ENCODE results near the gene MICAL1.
A peak's percentile ranks its signal among the peaks of the same experiment; 100 is the strongest.

Gene MICAL1

DNA sequence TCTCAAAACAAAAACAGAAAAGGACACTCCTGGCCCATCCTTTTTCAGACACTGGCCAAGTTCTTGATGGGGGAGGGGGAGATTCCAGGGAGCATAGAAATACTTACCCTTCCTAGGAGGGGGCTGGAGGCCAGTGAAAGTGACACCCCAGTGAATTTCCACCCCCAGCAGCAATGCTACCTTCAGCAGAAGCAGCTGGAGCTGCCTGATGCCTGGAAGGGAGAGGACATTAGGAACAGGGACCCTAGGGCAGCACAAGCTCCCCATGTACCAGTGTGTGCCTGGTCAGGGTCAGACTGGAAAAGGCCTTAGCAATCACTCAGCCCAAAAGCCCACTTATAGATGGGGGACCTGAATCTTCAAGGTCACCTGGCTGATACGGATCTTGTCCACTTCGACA is 2.4 kb downstream of the MICAL1 start:
- no peak for DNase-seq

DNA sequence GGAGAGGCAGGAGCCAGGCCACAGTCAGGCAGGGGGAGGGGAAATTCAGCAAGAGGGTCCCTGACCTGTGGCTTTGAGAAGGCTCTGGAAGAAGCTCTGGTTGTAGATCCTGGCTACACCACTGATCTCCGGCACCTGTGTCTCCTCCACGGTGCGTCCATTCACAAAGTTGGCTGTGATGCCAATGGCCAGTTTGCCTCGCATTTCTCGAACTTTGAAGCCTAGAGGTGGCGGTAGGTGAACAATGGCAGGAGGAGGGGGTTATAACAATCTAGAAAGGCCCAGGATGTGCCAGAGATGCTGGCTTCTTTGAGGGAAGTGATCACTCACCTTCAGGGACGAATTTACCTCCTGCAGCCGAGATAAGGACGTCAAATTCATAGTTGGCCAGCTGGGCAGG is 3.4 kb downstream of the MICAL1 start:
- DNase-seq, result no peak

DNA sequence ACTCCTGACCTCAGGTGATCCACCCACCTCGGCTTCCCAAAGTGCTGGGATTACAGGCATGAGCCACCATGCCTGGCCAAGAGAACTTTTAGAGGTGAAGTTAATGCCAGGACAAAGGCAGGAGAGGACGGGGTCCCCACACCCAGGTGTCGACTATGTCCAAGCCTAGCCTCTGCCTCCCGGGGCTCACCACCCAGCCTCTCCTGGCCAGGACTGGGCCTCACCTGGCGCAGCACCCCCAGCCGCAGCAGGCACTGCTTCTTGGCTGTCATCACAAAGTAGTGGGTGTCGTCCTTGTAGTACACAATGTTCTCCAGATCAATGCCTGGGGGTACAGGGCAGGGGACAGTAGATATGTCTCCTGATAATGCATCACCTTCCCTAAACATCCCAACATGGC is 4.2 kb downstream of the MICAL1 start:
- DNase-seq, result no peak

DNA sequence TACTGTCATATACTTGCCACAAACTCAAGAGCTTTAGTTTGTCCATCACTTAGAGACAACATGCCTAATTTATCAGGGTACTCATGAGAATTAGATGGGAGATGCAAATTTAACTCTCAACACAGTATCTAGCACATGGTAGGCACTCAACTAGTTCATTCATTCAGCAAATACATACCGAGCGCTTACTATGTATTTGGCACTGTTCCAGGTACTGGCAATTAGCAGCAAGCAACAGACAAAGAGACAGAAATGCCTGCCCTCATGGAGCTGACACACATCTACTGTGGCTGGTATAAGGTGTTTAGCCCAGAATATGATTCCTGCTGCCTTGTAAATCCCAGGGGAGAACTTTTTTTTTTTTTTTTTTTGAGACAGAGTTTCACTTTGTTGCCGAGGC is 4.8 kb downstream of the MICAL1 start:
- no peak for DNase-seq

DNA sequence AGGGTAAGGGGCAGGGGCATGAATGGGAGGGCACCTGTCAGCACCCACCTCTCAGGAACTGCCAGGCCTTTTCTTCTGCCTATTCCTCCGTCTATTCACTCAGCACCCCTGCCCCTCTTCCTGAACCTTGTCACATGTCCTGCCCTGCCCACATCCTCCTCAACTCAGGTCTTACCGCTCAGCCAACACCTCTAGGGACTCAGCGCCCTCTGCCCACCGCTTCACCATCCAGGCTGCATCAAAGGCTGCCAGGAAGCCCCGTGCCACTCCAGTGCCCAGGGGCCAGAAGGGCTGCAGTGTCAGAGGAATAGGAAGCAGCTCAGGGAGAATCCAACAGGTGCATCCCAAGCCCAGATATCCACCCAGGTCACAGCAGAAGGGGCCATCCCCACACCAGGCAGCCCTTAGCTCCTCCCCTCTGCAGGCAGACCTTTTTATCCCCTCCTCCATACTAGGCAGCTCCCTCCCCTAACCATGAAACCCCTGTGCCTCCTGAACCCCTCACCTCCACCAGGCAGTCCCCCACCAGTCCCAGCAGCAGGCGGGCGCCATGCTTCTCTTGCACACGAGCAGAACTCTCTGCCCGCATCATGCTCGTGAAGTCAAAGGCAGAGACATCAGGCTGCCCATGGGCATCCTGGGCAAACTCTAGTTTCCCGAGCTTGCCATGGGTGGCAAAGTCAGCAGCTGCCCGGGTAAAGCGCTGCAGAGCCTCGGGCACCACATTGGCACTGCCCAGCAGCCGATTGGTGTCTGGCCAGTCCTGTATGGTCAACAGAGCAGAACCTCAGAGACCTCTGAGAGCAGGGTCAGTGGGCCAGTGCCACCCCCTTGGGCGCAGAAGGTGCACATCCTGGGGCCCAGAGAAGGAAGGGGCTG is 5.5 kb downstream of the MICAL1 start:
- no peak for DNase-seq

DNA sequence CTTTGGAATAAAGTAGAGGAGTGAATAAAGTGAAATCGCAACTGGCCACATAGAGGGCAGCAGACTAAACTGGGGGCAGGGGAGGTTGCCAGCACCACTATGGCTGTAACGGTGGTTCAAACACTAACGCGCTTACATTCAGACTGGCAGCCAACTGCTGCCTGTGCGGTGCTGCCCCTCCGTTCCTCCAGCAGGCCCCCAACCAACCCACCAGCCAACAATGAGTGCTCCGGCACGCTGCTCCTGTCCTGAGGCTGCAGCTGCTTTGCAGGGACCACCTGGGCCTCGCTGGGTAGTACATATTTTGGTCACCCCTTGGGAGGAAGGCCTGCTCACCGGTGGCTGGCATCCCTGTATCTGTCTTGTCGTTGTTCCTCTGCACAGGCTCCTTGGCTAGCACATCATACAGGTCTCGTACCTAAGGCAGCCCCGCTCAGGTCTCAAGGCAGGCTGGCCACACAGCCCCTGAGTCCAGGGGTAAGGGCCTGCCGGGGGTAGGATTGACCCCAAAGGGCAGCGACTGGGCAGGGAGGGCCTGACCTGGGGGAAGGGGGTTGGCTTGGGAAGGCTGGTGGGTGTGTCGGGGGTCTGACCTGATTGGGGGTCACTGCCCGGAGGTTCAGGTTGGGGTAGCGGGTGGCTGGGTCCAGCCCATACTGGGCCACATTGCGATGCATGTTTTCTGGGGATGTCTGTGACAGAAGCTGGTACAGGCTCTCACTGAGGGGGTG is 6.3 kb downstream of the MICAL1 start:
- no peak for DNase-seq

DNA sequence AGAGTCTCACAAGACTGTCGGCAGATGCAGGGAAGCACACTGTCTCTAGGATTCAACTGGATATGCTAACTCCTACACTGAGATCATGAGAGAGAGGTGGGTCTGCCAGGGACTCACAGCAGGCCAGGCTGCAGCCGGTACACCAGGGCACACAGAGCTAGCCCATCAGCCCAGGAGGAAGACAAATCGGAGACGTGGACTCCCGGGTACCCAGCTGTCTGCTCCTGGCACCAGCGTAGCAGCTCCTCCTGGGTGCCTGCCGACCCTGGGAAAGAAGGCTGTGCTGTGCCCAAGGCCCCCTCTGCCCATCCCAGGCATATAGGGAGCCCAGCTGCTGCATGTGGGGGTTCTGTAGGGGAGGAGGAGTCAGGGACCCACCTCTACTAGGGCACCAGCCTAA is 7.0 kb downstream of the MICAL1 start:
- no peak for DNase-seq

DNA sequence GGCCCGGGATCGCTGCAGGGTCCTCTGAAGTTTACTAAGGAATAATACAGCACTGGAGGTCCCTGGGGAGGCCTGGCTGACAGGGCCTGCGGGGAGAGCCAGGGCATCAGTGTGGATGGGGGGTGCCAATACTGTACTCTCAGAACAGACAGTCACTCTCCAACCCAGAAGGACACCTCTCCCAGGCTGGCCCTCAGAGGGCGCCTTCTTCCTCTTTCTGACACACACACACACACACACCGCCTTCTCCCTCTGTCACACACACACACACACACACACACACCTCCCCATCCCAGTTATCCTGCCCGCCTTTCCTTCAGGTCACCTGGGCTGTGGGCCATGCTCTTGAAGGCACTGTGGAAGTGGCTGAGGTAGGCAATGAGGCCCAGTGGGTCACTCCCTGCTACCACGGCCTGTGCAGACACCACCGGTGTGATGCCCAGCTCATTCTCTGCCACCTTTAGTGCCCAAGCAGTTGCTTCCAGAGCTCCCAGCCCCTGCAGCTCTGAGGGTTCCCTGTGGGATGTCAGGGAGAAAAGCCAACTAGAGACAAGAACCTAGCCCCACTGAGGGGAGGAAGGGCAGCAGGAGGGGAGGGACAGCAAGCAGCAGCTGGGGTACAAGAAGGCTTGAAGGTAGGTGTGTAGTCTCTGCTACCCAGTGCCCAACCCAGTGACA is 7.6 kb downstream of the MICAL1 start:
- DNase-seq, result no peak

DNA sequence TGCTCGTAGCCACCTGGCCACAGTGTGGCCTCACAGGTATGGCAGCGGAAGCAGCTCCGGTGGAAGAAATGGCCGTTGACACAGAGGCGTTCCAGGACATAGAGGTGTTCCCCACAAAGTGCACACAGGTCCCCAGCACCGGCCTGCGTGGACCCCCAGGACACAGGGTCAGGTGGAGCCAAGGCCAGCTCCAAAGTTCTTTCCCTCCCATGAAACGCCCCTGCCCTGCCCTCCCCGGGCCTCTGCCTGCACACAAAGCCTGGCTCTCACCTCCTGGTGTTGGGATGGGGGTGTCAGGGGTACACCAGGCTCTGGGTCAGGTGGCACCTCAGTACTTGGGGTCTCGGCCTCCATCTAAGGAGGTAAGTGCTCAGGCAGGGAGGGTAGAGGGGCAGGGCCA is 8.5 kb downstream of the MICAL1 start:
- DNase-seq, result no peak

DNA sequence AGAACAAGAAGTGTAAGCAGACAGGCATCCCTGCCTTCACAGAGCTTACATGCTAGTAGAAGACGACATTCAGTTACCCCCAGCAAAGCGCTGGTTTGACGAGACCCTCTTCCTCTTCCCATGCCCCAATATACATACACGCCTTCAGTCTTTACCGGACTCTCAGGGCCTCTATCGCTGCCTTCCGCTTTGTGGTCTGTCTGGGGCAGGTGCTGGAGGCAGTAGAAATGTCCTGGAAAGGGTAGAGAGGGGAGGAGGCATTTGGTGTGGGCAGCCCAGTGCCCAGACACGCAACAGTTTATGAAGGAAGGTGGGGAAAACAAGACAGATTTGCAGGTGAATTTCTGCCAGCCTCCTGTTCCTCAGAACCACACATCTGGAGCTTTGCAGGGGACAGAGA is 9.0 kb downstream of the MICAL1 start:
- no peak for DNase-seq

DNA sequence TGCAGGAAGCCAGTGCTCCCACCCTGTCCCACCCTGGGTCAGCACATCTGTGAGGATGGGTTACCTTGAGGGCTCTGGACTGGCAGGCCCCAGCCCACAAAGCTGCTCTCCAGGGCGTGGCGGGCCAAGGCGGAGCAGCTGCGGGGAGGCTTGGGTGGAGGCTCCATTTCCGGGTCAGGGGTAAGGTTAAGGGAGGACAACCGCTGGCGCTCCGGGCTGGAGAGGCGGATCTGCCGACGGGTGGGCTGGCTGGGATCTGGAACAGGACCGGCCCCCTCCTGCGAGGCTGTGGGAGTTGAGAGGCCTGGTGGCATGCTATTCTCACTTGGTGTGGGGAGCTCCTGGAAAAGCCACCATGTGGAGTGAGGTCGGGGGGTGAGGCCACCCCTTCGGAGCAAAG is 9.5 kb downstream of the MICAL1 start:
- DNase-seq, result no peak

DNA sequence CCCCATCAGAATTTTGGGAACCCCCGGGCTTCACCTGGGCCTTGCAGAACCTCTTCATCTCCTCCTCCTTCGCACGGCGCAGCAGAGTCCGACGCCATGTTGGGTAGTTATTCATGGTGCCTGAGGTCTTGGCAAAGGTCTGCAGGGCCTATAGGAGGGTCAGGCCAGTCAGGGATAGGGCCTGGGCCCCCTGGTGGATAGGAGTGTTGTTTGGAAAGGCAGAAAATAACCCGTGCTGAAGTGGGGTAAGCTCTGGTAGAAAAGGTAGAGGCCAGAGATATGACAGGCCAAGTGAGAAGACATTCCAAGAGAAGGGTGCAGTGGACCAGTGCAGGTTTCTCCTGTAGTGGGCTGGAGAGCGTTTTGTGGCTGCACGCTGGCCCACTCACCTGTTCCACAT is 10.2 kb downstream of the MICAL1 start:
- no peak for DNase-seq

DNA sequence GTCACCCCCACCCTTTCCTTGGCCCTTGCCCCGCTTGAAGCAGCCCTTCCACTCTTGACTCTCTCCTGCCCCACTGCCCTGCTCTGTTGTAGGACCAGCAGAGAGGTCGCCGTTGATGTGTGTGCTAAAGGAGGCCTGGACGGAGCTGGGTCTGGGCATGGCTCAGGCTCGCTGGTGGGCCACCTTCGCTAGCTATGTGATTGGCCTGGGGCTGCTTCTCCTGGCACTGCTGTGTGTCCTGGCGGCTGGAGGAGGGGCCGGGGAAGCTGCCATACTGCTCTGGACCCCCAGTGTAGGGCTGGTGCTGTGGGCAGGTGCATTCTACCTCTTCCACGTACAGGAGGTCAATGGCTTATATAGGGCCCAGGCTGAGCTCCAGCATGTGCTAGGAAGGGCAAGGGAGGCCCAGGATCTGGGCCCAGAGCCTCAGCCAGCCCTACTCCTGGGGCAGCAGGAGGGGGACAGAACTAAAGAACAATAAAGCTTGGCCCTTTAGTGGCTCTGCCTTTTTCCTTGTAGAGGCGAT is 12.1 kb downstream of the MICAL1 start:
- no peak for DNase-seq

DNA sequence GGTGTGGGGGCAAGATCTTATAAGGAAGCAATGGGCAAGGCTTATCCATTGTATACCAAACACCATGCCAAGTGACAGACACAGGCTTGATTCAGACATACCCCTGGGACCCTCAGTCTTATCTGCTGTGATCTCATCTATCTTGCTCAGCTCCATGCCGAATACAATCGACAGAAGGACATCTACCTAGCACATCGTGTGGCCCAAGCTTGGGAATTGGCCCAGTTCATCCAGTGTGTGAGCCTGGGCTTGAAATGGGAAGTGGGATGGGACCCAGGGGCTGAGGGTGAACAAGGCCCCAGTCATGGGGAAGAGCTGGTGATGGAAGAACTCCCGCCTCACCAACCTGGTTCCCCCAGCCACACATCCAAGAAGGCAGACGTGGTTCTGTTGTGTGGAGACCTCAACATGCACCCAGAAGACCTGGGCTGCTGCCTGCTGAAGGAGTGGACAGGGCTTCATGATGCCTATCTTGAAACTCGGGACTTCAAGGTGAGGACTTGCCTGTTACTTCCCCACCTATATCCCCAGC is 13.1 kb downstream of the MICAL1 start:
- no peak for DNase-seq

DNA sequence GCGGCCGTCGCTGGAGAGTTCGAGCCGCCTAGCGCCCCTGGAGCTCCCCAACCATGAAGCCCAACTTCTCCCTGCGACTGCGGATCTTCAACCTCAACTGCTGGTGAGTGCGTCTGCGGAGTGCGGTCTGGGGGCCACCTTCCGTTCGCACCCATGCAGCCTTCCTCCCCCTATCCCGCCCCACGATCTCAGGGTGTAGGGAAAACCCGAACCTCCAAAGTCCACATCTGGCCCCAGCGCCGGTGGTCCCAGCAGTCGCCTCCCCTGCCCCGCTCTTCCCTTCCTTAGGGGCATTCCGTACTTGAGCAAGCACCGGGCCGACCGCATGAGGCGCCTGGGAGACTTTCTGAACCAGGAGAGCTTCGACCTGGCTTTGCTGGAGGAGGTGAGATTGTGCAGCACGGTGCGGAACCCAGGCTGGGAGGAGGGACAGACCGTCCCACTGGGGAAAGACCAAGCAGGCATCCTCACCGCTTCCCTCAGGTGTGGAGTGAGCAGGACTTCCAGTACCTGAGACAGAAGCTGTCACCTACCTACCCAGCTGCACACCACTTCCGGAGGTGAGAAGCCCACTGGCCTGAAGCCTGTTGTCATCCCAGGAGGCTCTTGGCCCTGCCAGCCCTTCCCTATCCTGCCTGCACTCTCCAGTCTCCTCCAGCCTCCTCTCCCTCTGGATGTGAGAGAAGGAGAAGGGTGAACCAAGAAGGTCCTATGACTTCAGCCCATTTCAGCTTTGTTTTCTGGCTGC is 14.3 kb downstream of the MICAL1 start:
- no peak for DNase-seq

DNA sequence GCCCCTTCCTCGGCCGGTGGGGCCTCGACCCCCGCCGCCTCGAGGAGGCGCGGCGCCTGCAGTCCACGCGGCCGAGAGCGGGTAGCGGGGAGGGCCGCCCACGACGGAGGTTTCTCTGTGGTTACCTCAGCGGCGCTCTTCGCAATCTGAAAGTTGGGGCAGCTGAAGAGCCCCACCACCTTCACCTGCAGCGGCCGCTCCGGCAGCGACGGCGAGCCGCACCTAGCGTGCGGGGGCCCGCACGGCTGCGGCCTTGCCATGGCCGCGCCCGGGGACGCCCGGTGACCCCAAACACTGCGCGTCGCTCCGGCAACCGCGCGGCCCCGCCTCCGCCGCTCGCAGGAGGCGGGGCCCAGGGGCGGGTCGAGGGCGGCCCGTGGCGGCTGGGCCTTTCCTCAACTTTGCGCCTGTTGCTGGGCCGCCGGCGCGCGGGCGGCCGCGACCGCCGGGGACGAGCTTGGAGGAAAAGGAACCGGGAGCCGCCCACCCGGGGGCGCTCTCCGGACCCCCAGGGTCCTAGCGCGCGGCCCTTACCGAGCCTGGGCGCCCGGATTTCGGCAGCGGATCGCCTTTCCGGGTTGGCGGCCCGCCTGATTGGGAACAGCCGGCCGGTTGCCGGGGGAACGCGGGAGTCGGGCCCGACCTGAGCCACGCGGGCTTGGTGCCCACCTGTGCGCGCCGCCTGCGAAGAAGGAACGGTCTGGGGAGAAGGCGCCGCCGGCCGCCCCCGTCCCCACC is 15.1 kb downstream of the MICAL1 start, which contains the start of the genes PPIL6 and SMPD2:
Gene PPIL6, minus strand, starts transcription at position 298 of the 738 bp plus-strand sequence. Its CDS starts 38 bp downstream, at position 260.
Gene SMPD2, plus strand, starts transcription at position 394 of the 738 bp plus-strand sequence. CDS start 398 bp downstream, outside the sequence.
- peak; percentile 93 for DNase-seq

DNA sequence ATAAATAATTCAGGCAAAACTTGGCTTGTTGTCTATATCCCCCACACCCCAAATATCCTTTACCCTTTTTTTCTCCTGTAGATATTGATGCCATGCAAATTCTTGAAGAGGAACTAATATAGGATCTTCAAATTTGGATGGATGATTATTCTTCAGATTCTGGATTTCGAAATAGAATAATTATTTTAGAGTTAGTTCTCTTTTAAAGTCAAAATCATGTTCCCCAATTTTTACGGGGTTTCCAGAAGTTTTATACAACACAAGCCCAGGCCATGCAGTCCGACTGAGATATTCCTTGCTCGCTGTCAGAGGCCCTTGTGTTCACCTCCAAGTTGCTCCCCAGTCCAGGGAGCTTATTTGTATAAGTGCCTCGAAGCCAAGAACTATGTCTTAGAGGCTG is 19.5 kb downstream of the MICAL1 start:
- no peak for DNase-seq

DNA sequence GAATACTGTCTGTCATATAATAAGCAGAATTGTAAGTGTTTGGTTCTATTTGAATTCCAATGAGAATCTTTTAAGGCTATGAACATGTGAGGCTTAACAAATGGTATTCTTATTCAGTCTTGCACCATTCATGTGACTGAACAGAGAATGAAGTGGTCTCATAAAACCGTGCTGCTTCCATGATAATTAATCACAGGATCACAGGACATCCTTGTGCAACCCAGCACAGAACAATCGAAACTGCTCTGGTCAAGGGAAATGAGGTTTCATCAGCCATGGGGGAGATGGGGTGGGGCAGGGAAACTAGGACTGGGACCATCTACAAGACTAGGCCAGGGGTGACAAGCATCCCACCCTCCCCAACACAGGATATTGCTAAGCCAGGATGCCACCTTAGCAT is 21.1 kb downstream of the MICAL1 start:
- no peak for DNase-seq

DNA sequence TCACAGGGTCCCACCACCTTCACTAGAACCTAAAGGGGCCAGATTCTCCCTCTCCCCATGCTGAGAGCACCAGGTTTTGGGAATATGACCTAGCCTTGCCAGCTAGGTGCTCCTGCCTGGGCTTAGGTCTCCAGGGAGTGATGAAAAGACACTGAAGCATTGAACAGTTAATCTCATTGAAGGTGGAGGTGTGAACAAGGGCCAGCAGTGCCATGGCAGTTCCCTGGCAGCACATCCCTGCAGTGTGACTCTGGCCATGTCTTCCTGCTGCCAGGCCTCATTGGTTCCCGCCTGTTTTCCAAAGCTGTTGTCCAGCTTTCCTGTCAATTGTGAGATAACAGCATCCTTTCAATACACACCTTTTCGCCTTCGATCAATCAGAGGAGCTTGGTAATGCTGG is 26.1 kb downstream of the MICAL1 start:
- no peak for DNase-seq

DNA sequence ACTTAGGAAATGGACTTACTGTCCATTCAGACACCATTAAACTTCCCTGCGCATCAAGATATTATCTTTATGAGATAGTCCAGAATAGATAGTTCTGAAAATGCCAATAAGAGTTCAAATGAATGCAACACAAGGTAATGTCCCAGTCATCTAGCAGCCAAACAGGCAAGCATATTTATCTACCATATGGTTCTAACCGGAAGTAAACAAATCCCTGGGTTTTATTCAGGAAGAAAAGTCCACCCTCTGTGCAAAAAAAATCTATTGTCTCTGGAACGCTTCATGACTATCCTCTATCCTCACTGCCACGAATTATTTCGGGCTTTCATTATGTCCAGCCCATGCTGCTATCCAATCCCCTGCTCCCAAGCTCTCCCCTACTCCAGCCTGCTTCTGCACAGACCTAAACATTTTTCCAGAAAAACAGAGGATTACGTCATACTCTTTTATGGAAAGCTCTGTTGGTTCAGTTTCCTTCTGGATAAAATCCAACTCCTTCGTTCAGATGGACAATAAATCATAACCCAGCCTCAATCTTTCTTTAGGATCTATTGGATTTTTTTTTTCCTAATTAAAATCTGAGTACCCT is 26.6 kb downstream of the MICAL1 start:
- DNase-seq, result no peak

DNA sequence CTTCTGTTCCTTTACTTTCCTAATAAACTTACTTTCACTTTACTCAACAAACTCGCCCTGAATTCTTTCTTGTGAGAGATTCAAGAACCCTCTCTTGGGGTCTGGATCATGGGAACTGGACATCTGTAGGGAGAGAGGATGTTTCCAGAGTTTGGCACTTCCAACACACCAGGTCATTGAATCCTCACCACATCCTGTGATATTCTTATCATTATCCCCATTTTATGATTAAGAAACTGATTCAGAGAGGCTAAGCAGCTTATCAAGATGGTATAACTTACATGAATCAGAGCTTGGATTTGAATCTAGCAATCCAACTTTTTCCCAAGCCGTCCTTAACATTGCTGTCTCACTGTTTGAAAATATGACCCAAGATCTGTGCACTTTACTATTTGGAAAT is 30.6 kb downstream of the MICAL1 start:
- no peak for DNase-seq
